HCT116 (cell line): ENCODE measurements around the gene PCDHGA7.

Experiments
- CTCF ChIP-seq, 3 experiments: fragments of 200-600 bp in 1 of 3; sonication (generic) in 1 of 3; IDR thresholded peaks in 2 of 3; conservative IDR thresholded peaks in 1 of 3; 2 replicates each; pipeline ENCODE4 v1.5.1; 2012 to 2017; ENCODE audit warnings: low read depth in 2 of 3, low read length in 2 of 3, antibody characterized with exemption in 1 of 3, borderline replicate concordance in 1 of 3, control low read depth in 1 of 3, mild to moderate bottlenecking in 1 of 3, mixed read lengths in 1 of 3, mixed run types in 1 of 3, moderate library complexity in 1 of 3; ENCODE audit not compliant: insufficient read depth in 1 of 3
- ELF1 ChIP-seq: IDR thresholded peaks from 2 replicates; pipeline ENCODE4 v1.6.1; 2012; ENCODE audit warnings: low read depth, borderline replicate concordance
- FOSL1 ChIP-seq: IDR thresholded peaks from 2 replicates; pipeline ENCODE4 v1.6.1; 2012; ENCODE audit warnings: low read depth
- JUND ChIP-seq: IDR thresholded peaks from 2 replicates; pipeline ENCODE4 v1.6.1; 2012
- POLR2A ChIP-seq: IDR thresholded peaks from 2 replicates; pipeline ENCODE4 v1.7.0; 2011; ENCODE audit warnings: borderline replicate concordance; ENCODE audit not compliant: insufficient read depth, insufficient read length; ENCODE audit errors: extremely low read depth
- POLR2AphosphoS5 ChIP-seq: IDR thresholded peaks from 2 replicates; pipeline ENCODE4 v1.6.1; 2011; ENCODE audit warnings: mild to moderate bottlenecking, low read depth, low read length, moderate library complexity
- SRF ChIP-seq: IDR thresholded peaks from 2 replicates; pipeline ENCODE4 v1.6.1; 2012; ENCODE audit warnings: low read depth
- TCF7L2 ChIP-seq: IDR thresholded peaks from 2 replicates; pipeline ENCODE4 v1.7.0; 2011; ENCODE audit warnings: borderline replicate concordance, inconsistent platforms; ENCODE audit not compliant: insufficient read depth, insufficient read length; ENCODE audit errors: extremely low read depth
- YY1 ChIP-seq: IDR thresholded peaks from 2 replicates; pipeline ENCODE4 v1.6.1; 2011; ENCODE audit warnings: low read length, low read depth, moderate library complexity, mild to moderate bottlenecking; ENCODE audit not compliant: insufficient replicate concordance; ENCODE audit errors: extremely low read depth

GRCh38 chr5:141345327-141345726, 37.2 kb upstream of the PCDHGA7 start:
- TF ChIP-seq CTCF (IDR thresholded peaks at IDR 0.05 in 2 of 3, conservative IDR thresholded peaks at IDR 0.05 in 1 of 3; ENCODE audit: borderline replicate concordance in 1 of 3, insufficient read depth in 1 of 3, low read depth in 2 of 3, low read length in 2 of 3) = no peak
- no peak for TF ChIP-seq JUND
- TF ChIP-seq POLR2AphosphoS5 = no peak
- TF ChIP-seq SRF = no peak
- no peak for TF ChIP-seq POLR2A
- TF ChIP-seq FOSL1 = no peak
- TF ChIP-seq TCF7L2 = no peak
- TF ChIP-seq ELF1 = no peak
- TF ChIP-seq YY1 = no peak
